A549 (cell line): ENCODE measurements around the gene MPPED1. TPM values are rescaled to one million over a fixed set of nuclear protein-coding genes. Genes with fewer than 3 reads are reported as not detected.

ENCODE experiments used
- ATAC-seq, 2 experiments: fragments of 200-7000 bp in 1 of 2; fragments of >200 bp in 1 of 2; cut with Nextera tagmentation in 1 of 2; cut with Tn5 transposase in 1 of 2; 3 replicates each; pipeline versions ENCODE4 v1.8.0 to v1.9.1; 2018 to 2020; ENCODE audit warnings: mild to moderate bottlenecking in 1 of 2, moderate library complexity in 1 of 2
- CTCF ChIA-PET: fragments of 300-600 bp; sonication (Branson Sonifier 250); formaldehyde crosslinking; extraction: SDS; loops from one replicate; lab custom pipeline; 2021; ENCODE audit warnings: antibody characterized with exemption, inconsistent platforms; lab: Yijun Ruan, JAX
- POLR2A ChIA-PET: fragments of 350-600 bp; formaldehyde crosslinking; extraction: SDS; loops from one replicate; lab custom pipeline; 2021; ENCODE audit warnings: antibody characterized with exemption, inconsistent platforms; lab: Yijun Ruan, JAX
- DNase-seq, 2 experiments: peaks; one replicate each; pipeline versions ENCODE4 v3.0.0 to v3.0.0-alpha.2; 2011 to 2016; ENCODE audit warnings: low read depth in 1 of 2, low spot score in 1 of 2
- FAIRE-seq: peaks from 2 replicates; lab custom pipeline; 2011; peaks lifted over from hg19 to GRCh38; lab: Jason Lieb, UNC
- H3K27ac ChIP-seq, 2 experiments: fragments of >200 bp; sonication (Bioruptor Twin); formaldehyde crosslinking; 3 replicates each; pipeline ENCODE4 v1.5.1; 2016 to 2017
- H3K4me1 ChIP-seq: fragments of >200 bp; sonication (Bioruptor Twin); formaldehyde crosslinking; 3 replicates; pipeline ENCODE4 v1.6.1; 2016
- H3K4me2 ChIP-seq: fragments of >200 bp; sonication (Bioruptor Twin); formaldehyde crosslinking; 3 replicates; pipeline ENCODE4 v1.6.1; 2016
- H3K4me3 ChIP-seq: fragments of >200 bp; sonication (Bioruptor Twin); formaldehyde crosslinking; 3 replicates; pipeline ENCODE4 v1.5.1; 2016
- H3K9me3 ChIP-seq: fragments of >200 bp; sonication (Bioruptor Twin); formaldehyde crosslinking; 3 replicates; pipeline ENCODE4 v1.6.1; 2016
- CEBPB ChIP-seq, 2 experiments: fragments of >200 bp in 1 of 2; sonication (Bioruptor Twin) in 1 of 2; formaldehyde crosslinking in 1 of 2; IDR thresholded peaks; 2 replicates each; pipeline ENCODE4 v1.6.1; 2012 to 2016
- FOXS1 ChIP-seq: fragments of 250-450 bp; sonication (Bioruptor Pico); IDR thresholded peaks from 2 replicates; pipeline ENCODE4 v1.5.0; 2020; ENCODE audit warnings: mild to moderate bottlenecking, moderate library complexity
- HEYL ChIP-seq: fragments of 250-450 bp; sonication (Bioruptor Pico); IDR thresholded peaks from 2 replicates; pipeline ENCODE4 v1.8.0; 2021; ENCODE audit warnings: mild to moderate bottlenecking, moderate library complexity
- JUN ChIP-seq, 2 experiments: fragments of >200 bp; sonication (Bioruptor Twin); formaldehyde crosslinking; IDR thresholded peaks; 2 replicates in 1 of 2; 3 replicates in 1 of 2; pipeline ENCODE4 v1.6.1; 2016 to 2017
- JUNB ChIP-seq: fragments of >200 bp; sonication (Bioruptor Twin); formaldehyde crosslinking; IDR thresholded peaks from 2 replicates; pipeline ENCODE4 v1.6.1; 2016
- MAFK ChIP-seq: fragments of 450-650 bp; IDR thresholded peaks from 2 replicates; pipeline ENCODE4 v1.6.1; 2014; ENCODE audit not compliant: partially characterized antibody
- NFE2L2 ChIP-seq: fragments of 150-350 bp; conservative IDR thresholded peaks from 2 replicates; pipeline ENCODE4 v1.6.1; 2014; ENCODE audit warnings: low read length
- POLR2A ChIP-seq: IDR thresholded peaks from 2 replicates; pipeline ENCODE4 v1.6.1; 2012; ENCODE audit warnings: mild to moderate bottlenecking, low read length
- RAD21 ChIP-seq, 2 experiments: fragments of >200 bp in 1 of 2; sonication (Bioruptor Twin) in 1 of 2; formaldehyde crosslinking in 1 of 2; IDR thresholded peaks in 1 of 2; conservative IDR thresholded peaks in 1 of 2; 2 replicates in 1 of 2; 3 replicates in 1 of 2; pipeline ENCODE4 v1.6.1; 2012 to 2018; ENCODE audit warnings: inconsistent platforms in 1 of 2
- RCOR1 ChIP-seq: fragments of 150-350 bp; IDR thresholded peaks from 2 replicates; pipeline ENCODE4 v1.6.1; 2014; ENCODE audit warnings: antibody characterized with exemption, low read length, low read depth
- WGBS: methylation state at CpG from one replicate; pipeline ENCODE4 v1.1.6; 2017; ENCODE audit errors: missing lambda C conversion rate; 5-methylcytosine and 5-hydroxymethylcytosine counted together
- polyA plus RNA-seq, 4 experiments: library from polyadenylated mRNA; depleted of rRNA in 3 of 4; stranded (reverse); fragments of >200 nt; fragmentation: RNase III in 1 of 4; extraction: RNeasy Plus Mini Kit Qiagen cat#74134 plus additional on column Dnase treatment in 1 of 4; gene quantifications; 2 replicates in 3 of 4; 3 replicates in 1 of 4; pipeline ENCODE4 v1.2.3, GENCODE V29; 2011 to 2017
- TF ChIP-seq, protein P1 (sequence below): IDR thresholded peaks from 2 replicates; pipeline ENCODE4 v1.6.1; 2012; ENCODE audit warnings: low read depth, borderline replicate concordance
- TF ChIP-seq, protein P2 (sequence below): fragments of 150-350 bp; IDR thresholded peaks from 2 replicates; pipeline ENCODE4 v1.6.1; 2014; ENCODE audit warnings: low read depth, mild to moderate bottlenecking, low read length
- TF ChIP-seq, protein P3 (sequence below): fragments of 200-600 bp; sonication (generic); IDR thresholded peaks from 2 replicates; pipeline ENCODE4 v1.6.1; 2016; ENCODE audit warnings: antibody characterized with exemption, mild to moderate bottlenecking, moderate library complexity

The MPPED1 gene
- polyA plus RNA-seq, 2 of the 4 experiments (the other 2 are of a cell fraction) = not detected

DNA sequence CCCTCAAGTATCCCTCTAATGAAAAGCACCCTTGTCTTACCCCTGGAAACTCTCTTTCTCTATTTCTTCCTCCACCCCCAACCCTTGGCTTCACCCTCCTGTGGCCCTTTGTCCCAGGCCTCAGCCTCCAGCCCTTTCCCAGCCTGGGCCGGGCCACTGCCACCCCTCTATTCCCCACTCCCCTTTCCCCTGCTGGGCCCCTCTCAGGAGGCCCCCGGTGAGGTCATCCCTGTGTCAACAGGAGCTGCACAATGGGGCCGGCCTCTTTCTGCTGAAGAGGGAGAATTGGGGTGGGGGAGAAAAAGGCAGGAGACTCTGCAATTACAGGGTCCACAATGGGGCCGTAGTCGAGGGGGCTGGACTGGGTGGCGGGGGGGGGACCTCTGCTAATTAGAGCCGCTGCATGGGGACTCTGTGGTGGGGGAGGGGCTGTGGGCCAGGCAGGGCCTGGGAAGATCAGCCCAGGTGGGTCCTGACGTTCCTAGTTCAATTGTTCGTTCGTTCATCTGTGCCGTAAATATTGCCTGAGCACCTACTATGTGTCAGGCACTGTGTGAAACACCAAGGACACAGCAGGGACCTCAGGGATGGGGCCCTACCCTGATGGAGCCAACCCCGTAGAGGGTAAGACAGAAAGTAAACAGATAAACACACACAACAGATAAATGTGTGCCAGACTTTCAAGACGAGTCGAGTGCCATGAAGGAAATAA is 18.5 kb upstream of the MPPED1 start:
- POLR2A ChIA-PET = interaction anchor here (0.6 kb wide), 1 partner anchor 78 kb away, joined by 4 read pairs; no protein-coding TSS in a partner anchor
- no peak overlapping the region for H3K27ac ChIP-seq
- ATAC-seq = no peak
- FAIRE-seq = no peak
- H3K4me3 ChIP-seq = no peak overlapping the region
- TF ChIP-seq NFE2L2 (no peak), MAFK (no peak), CEBPB (IDR thresholded peaks at IDR 0.05) (no peak), HEYL (no peak), JUN (IDR thresholded peaks at IDR 0.05) (no peak), RAD21 (conservative IDR thresholded peaks at IDR 0.05 in 1 of 2, IDR thresholded peaks at IDR 0.05 in 1 of 2) (no peak)
- TF ChIP-seq, protein P1, sequence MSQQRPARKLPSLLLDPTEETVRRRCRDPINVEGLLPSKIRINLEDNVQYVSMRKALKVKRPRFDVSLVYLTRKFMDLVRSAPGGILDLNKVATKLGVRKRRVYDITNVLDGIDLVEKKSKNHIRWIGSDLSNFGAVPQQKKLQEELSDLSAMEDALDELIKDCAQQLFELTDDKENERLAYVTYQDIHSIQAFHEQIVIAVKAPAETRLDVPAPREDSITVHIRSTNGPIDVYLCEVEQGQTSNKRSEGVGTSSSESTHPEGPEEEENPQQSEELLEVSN = no peak
- TF ChIP-seq, protein P2, sequence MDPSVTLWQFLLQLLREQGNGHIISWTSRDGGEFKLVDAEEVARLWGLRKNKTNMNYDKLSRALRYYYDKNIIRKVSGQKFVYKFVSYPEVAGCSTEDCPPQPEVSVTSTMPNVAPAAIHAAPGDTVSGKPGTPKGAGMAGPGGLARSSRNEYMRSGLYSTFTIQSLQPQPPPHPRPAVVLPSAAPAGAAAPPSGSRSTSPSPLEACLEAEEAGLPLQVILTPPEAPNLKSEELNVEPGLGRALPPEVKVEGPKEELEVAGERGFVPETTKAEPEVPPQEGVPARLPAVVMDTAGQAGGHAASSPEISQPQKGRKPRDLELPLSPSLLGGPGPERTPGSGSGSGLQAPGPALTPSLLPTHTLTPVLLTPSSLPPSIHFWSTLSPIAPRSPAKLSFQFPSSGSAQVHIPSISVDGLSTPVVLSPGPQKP = no peak
- no peaks in the 10 kb centered on the region for H3K4me1 ChIP-seq
- CTCF ChIA-PET = interaction anchor here (0.6 to 1.9 kb wide), 3 partner anchors 7 to 120 kb away, joined by 3 to 4 read pairs (median 4); no protein-coding TSS in a partner anchor
- DNase-seq = no peak
- H3K9me3 ChIP-seq = no peaks in the 10 kb centered on the region
- no peak overlapping the region for H3K4me2 ChIP-seq
- WGBS = 84% methylated on average over 7 of the region's 14 CpGs

DNA sequence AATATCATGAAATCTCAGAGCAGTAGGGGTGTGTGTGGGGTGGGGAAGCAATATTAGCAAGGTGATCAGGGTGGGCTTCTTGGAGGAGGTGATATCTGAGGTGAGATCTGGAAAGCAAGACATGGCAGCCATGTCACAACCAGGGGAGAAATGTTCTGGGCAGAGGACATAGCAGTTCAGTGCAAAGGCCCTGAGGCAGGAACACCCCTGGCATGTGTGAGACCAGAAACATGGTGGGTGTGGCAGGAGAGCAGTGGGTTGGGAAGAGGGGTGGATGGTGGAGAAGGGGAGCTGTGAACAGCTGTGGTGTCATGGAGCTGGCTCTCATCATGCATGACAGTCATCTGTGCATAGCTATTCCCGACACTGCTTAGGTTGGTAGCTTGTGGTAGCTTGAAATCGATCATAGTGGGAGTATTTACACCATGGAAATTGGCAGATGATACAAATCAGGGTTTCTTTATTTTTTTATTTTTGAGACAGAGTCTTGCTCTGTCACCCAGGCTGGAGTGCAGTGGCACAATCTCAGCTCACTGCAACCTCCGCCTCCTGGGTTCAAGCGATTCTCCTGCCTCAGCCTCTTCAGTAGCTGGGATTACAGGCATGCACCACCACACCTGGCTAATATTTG is 17.9 kb upstream of the MPPED1 start:
- Histone ChIP-seq H3K27ac (no peak overlapping the region), H3K9me3 (no peaks in the 10 kb centered on the region), H3K4me3 (no peak overlapping the region), H3K4me1 (no peaks in the 10 kb centered on the region), H3K4me2 (no peak overlapping the region)
- TF ChIP-seq CEBPB (IDR thresholded peaks at IDR 0.05) (no peak), FOXS1 (CRISPR knock-in tag) (no peak), POLR2A (no peak), RCOR1 (no peak), JUNB (no peak), MAFK (no peak)
- ATAC-seq (no peak), DNase-seq (no peak), FAIRE-seq (no peak)
- WGBS = 82% methylated on average over 4 of the region's 4 CpGs
- POLR2A ChIA-PET = no interaction called here
- CTCF ChIA-PET = interaction anchor here (0.7 to 1.9 kb wide), 2 partner anchors 8 to 120 kb away, joined by 4 read pairs; no protein-coding TSS in a partner anchor

DNA sequence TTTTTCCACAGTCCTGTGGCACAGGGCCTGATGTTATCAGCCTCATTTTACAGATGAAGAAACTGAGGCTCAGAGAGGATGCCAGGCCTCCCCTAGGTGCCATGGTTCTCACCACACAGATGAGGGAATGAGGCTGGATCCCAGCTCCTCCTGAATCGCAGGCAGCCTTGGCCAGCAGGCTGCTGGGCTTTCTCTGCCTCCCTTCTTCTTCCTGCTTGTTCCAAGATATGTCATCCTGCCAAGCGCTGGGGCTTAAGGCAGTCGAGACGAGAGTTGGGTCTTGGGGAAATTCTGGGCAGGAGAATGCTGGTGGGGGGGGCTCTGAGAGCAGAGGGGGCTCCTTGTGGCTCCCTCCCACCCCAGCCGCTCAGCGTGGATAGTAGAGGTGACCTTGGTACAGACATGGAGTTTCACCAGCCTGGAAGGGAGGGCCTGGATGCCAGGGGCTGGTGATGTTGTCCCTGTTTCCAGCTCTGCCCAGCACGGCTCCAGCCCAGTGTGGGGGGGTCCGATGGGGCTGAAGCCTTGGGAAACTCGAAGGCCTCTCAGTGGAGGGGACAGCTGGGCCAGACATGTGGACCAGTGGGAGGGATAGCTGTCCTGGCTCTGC is 16.6 kb upstream of the MPPED1 start:
- Histone ChIP-seq H3K4me1 (no peaks in the 10 kb centered on the region), H3K4me3 (no peak overlapping the region), H3K9me3 (no peaks in the 10 kb centered on the region), H3K4me2 (no peak overlapping the region), H3K27ac (no peak overlapping the region)
- DNase-seq = no peak
- TF ChIP-seq, protein P3, sequence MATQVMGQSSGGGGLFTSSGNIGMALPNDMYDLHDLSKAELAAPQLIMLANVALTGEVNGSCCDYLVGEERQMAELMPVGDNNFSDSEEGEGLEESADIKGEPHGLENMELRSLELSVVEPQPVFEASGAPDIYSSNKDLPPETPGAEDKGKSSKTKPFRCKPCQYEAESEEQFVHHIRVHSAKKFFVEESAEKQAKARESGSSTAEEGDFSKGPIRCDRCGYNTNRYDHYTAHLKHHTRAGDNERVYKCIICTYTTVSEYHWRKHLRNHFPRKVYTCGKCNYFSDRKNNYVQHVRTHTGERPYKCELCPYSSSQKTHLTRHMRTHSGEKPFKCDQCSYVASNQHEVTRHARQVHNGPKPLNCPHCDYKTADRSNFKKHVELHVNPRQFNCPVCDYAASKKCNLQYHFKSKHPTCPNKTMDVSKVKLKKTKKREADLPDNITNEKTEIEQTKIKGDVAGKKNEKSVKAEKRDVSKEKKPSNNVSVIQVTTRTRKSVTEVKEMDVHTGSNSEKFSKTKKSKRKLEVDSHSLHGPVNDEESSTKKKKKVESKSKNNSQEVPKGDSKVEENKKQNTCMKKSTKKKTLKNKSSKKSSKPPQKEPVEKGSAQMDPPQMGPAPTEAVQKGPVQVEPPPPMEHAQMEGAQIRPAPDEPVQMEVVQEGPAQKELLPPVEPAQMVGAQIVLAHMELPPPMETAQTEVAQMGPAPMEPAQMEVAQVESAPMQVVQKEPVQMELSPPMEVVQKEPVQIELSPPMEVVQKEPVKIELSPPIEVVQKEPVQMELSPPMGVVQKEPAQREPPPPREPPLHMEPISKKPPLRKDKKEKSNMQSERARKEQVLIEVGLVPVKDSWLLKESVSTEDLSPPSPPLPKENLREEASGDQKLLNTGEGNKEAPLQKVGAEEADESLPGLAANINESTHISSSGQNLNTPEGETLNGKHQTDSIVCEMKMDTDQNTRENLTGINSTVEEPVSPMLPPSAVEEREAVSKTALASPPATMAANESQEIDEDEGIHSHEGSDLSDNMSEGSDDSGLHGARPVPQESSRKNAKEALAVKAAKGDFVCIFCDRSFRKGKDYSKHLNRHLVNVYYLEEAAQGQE = no peak
- 58% methylated on average over 8 of the region's 9 CpGs for WGBS
- no peak; a peak in 1 of 6 replicates for ATAC-seq
- FAIRE-seq = no peak
- ChIA-PET CTCF (interaction anchor here (0.6 to 1.9 kb wide), 4 partner anchors 121 to 402 kb away, joined by 3 to 4 read pairs (median 4); no protein-coding TSS in a partner anchor), POLR2A (no interaction called here)
